ENCODE data around the gene GRIK3. TPM values are rescaled to one million over a fixed set of nuclear protein-coding genes. Genes with fewer than 3 reads are reported as not detected.

Gene GRIK3
- total RNA-seq, 1 experiment from 2014 or later: 5.5 TPM

- ChIA-PET CTCF (interaction anchor here (1.2 kb wide), 1 partner anchor 20 kb away, joined by 5 read pairs; no protein-coding TSS in a partner anchor), POLR2A (no interaction called here)
- H3K27me3 Mint-ChIP-seq (ENCODE audit: low read depth): no peaks in the 10 kb centered on the region
- TF ChIP-seq JUN (CRISPR knock-in tag; IDR thresholded peaks at IDR 0.05): no peak
- TF ChIP-seq, protein P1, sequence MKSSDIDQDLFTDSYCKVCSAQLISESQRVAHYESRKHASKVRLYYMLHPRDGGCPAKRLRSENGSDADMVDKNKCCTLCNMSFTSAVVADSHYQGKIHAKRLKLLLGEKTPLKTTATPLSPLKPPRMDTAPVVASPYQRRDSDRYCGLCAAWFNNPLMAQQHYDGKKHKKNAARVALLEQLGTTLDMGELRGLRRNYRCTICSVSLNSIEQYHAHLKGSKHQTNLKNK (CRISPR knock-in tag; IDR thresholded peaks at IDR 0.05): no peak
- H3K9me3 Mint-ChIP-seq: no peaks in the 10 kb centered on the region
- peaks cover 65% of the 10 kb centered on the region for H3K4me1 Mint-ChIP-seq
- H3K27ac Mint-ChIP-seq: no peak overlapping the region
- no peak for ATAC-seq
- H3K36me3 Mint-ChIP-seq: no peaks in the 10 kb centered on the region
- no peak for DNase-seq (ENCODE audit: low spot score)
- H3K4me3 Mint-ChIP-seq: no peak overlapping the region
Observed at GRCh38 chr1:36843906-36844610, 190.3 kb downstream of the GRIK3 start.

DNA sequence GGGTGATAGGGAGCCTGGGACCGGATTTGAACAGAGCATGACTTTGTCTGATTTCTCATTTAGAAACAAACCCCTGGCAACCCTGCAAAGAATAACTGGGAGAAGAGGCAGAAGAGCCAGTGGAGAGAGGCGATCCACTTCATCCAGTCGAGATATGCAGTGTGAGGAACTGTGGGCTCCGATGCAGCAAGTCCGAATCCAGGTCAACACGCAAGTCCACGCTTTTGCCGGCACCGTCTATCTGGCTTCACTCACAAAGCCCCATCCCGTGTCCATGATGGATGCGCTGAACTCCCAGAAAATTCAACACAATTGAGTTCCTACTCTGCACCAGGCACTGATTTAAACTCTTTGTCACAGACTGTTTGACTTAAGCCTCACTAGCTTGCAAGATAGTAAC, 191.3 kb downstream of the GRIK3 start:
- Mint-ChIP-seq H3K27me3 (ENCODE audit: low read depth) (0 out of 2 replicates have a peak, but pooled peaks cover under 1% of the 10 kb centered on the region), H3K4me1 (peaks cover 55% of the 10 kb centered on the region), H3K9me3 (no peaks in the 10 kb centered on the region), H3K27ac (no peak overlapping the region), H3K4me3 (no peak overlapping the region), H3K36me3 (no peaks in the 10 kb centered on the region)
- no peak for ATAC-seq
- TF ChIP-seq ATF2 (CRISPR knock-in tag; IDR thresholded peaks at IDR 0.05; ENCODE audit: borderline replicate concordance, low read depth) (no peak), ZNF396 (CRISPR knock-in tag; IDR thresholded peaks at IDR 0.05; ENCODE audit: borderline replicate concordance) (no peak), NFE2L1 (CRISPR knock-in tag; IDR thresholded peaks at IDR 0.05) (no peak), TEAD1 (CRISPR knock-in tag; IDR thresholded peaks at IDR 0.05) (no peak), EMX1 (CRISPR knock-in tag; IDR thresholded peaks at IDR 0.05) (no peak), GTF2I (CRISPR knock-in tag; conservative IDR thresholded peaks at IDR 0.05) (no peak), ZNF671 (CRISPR knock-in tag; IDR thresholded peaks at IDR 0.05) (no peak), ATF1 (CRISPR knock-in tag; IDR thresholded peaks at IDR 0.05) (no peak), ZNF219 (CRISPR knock-in tag; IDR thresholded peaks at IDR 0.05; ENCODE audit: borderline replicate concordance) (no peak), MYBL2 (CRISPR knock-in tag; IDR thresholded peaks at IDR 0.05) (no peak), HMGXB4 (CRISPR knock-in tag; IDR thresholded peaks at IDR 0.05) (no peak), E2F4 (CRISPR knock-in tag; IDR thresholded peaks at IDR 0.05; ENCODE audit: borderline replicate concordance, low read depth) (no peak), ZNF416 (CRISPR knock-in tag; IDR thresholded peaks at IDR 0.05) (no peak), KAT7 (CRISPR knock-in tag; IDR thresholded peaks at IDR 0.05; ENCODE audit: borderline replicate concordance) (no peak), SMAD3 (CRISPR knock-in tag; IDR thresholded peaks at IDR 0.05; ENCODE audit: borderline replicate concordance) (no peak), RELA (CRISPR knock-in tag; IDR thresholded peaks at IDR 0.05; ENCODE audit: borderline replicate concordance) (no peak), ZNF232 (CRISPR knock-in tag; IDR thresholded peaks at IDR 0.05) (no peak), RORB (CRISPR knock-in tag; IDR thresholded peaks at IDR 0.05) (no peak)
- TF ChIP-seq, protein P2, sequence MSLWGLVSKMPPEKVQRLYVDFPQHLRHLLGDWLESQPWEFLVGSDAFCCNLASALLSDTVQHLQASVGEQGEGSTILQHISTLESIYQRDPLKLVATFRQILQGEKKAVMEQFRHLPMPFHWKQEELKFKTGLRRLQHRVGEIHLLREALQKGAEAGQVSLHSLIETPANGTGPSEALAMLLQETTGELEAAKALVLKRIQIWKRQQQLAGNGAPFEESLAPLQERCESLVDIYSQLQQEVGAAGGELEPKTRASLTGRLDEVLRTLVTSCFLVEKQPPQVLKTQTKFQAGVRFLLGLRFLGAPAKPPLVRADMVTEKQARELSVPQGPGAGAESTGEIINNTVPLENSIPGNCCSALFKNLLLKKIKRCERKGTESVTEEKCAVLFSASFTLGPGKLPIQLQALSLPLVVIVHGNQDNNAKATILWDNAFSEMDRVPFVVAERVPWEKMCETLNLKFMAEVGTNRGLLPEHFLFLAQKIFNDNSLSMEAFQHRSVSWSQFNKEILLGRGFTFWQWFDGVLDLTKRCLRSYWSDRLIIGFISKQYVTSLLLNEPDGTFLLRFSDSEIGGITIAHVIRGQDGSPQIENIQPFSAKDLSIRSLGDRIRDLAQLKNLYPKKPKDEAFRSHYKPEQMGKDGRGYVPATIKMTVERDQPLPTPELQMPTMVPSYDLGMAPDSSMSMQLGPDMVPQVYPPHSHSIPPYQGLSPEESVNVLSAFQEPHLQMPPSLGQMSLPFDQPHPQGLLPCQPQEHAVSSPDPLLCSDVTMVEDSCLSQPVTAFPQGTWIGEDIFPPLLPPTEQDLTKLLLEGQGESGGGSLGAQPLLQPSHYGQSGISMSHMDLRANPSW (CRISPR knock-in tag; conservative IDR thresholded peaks at IDR 0.05; ENCODE audit: low read depth): no peak
- ChIA-PET POLR2A (no interaction called here), CTCF (interaction anchor here (1.9 kb wide), 1 partner anchor 21 kb away, joined by 15 read pairs; no protein-coding TSS in a partner anchor)
- DNase-seq (ENCODE audit: low spot score): no peak

Measured in WTC11 (cell line).